Umbilical cord (tissue), 2 donors: Measurements from ENCODE around the gene CD80. TPM values are rescaled to one million over a fixed set of nuclear protein-coding genes. Genes with fewer than 3 reads are reported as not detected.

ENCODE experiments used
- DNase-seq: peaks from one replicate; pipeline ENCODE4 v3.0.0-alpha.2; 2015; ENCODE audit warnings: low spot score
- total RNA-seq: library from RNA; depleted of rRNA; stranded (reverse); fragments of >200 nt; gene quantifications from one replicate; pipeline ENCODE4 v1.2.3, GENCODE V29; 2014; ENCODE audit warnings: low replicate concordance; ENCODE audit not compliant: insufficient read depth

CD80 gene
- total RNA-seq, 1 donor from 2014 or later = 4.1 TPM

- peak; percentile 99 for DNase-seq
Observed at GRCh38 chr3:119498186-119499011, 61.0 kb downstream of the CD80 start, which contains the start of gene TIMMDC1. Gene TIMMDC1, plus strand, starts transcription at chr3:119498547. Its CDS starts 187 bp downstream, at chr3:119498734.

- peak; percentile 55 for DNase-seq
Observed at GRCh38 chr3:119497820-119498185, 61.6 kb downstream of the CD80 start.

- no peak for DNase-seq
Observed at GRCh38 chr3:119494597-119494996, 64.8 kb downstream of the CD80 start.

- DNase-seq = no peak
Observed at GRCh38 chr3:119492810-119493209, 66.6 kb downstream of the CD80 start.

- no peak for DNase-seq
Observed at GRCh38 chr3:119492128-119492527, 67.3 kb downstream of the CD80 start.

GRCh38 chr3:119490153-119490552 lies 69.3 kb downstream of the CD80 start:
- DNase-seq = no peak

GRCh38 chr3:119485563-119485962 lies 73.9 kb downstream of the CD80 start:
- DNase-seq = no peak

GRCh38 chr3:119483101-119483500 lies 76.3 kb downstream of the CD80 start:
- no peak for DNase-seq

GRCh38 chr3:119481079-119481478 lies 78.3 kb downstream of the CD80 start:
- DNase-seq = peak; percentile 24

Other genes with a start within 250 kb of the CD80 start
- gene TMEM39A, start 96.0 kb downstream of the CD80 start, total RNA-seq = 45.7 TPM
- gene POGLUT1, start 90.7 kb downstream of the CD80 start, total RNA-seq = 12.3 TPM
- 27.2 TPM for gene TIMMDC1, start 61.1 kb downstream of the CD80 start, total RNA-seq
- 4.6 TPM for gene ADPRH, start 19.9 kb upstream of the CD80 start, total RNA-seq
- not detected for gene PLA1A, start 38.3 kb upstream of the CD80 start, total RNA-seq
- 9.4 TPM for gene POPDC2, start 101.0 kb upstream of the CD80 start, total RNA-seq
- 25.8 TPM for gene COX17, start 117.8 kb upstream of the CD80 start, total RNA-seq
- gene CFAP91, start 143.4 kb upstream of the CD80 start, total RNA-seq = 14.2 TPM
- 0.96 TPM for gene NR1I2, start 222.5 kb upstream of the CD80 start, total RNA-seq